Left cardiac atrium (tissue), 4 donors: Measurements from ENCODE around the gene MAP7. TPM values are rescaled to one million over a fixed set of nuclear protein-coding genes. Genes with fewer than 3 reads are reported as not detected.

ENCODE experiments used
- ATAC-seq, 2 donors: fragments of 200-7000 bp; cut with Tn5 transposase; one replicate each; pipeline ENCODE4 v1.9.1; 2020; ENCODE audit warnings: mild to moderate bottlenecking in 2 of 2, moderate library complexity in 2 of 2
- DNase-seq: peaks from one replicate; pipeline ENCODE4 v3.0.0-alpha.2; 2020
- intact Hi-C, 2 donors: fragments of 100-400 bp; cut with DNase I; formaldehyde crosslinking; loops; one replicate each; pipeline versions ENCODE4 v1.14.1 to v1.15.1; 2022 to 2023
- total RNA-seq, 2 donors: library from RNA; stranded (reverse); fragmentation: NEBNext Ultra II Directional; extraction: Animal tissue kit (Norgen Biotek cat#: 25700); gene quantifications; one replicate each; pipeline ENCODE4 v1.2.1, GENCODE V29; 2021
- donor health status: DM: no; HTN: yes; CAD: no.
- donor health status: DM: no; HTN: yes; CAD: no; lungs with severe emphysema.
- donor health status: DM: yes; HTN: yes; CAD: no.
- donor health status: Dilated cardiomyopathy.

MAP7 gene
- total RNA-seq, 2 donors from 2014 or later = 2.2 to 2.3 TPM

DNA sequence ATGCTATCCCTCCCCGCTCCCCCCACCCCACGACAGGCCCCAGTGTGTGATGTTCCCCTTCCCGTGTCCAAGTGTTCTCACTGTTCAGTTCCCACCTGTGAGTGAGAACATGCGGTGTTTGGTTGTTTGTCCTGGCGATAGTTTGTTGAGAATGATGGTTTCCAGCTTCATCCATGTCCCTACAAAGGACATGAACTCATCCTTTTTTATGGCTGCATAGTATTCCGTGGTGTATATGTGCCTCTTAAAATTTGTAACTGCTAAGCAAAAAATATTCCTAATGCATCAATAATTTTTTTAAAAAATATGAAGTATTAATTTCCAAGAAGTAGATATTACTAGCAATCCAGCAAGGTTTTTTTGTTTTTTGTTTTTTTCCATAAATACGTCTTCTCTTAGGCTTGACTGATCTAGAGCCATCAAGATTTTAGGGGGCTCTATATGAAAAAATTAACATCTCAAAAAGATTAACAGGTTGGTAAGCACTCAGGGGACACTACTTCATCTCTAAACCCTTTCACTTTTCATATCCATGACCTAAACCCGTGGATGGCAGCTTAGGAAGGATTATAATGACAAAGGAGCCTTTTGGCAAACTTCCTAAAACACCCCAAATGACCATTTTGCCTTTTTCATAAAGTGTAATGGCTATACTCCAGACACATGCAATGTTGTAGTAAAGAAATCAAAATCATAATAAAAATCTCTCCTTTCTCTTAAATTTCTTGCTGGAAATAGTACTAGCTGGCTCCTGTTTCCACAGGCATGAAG, 14.2 kb downstream of the MAP7 start:
- ATAC-seq = no peak
- intact Hi-C loops = no loop called here
- DNase-seq = no peak

- no peak for ATAC-seq
- intact Hi-C loops = no loop called here
- no peak for DNase-seq
Observed at GRCh38 chr6:136535017-136535765, 15.0 kb downstream of the MAP7 start.

DNA sequence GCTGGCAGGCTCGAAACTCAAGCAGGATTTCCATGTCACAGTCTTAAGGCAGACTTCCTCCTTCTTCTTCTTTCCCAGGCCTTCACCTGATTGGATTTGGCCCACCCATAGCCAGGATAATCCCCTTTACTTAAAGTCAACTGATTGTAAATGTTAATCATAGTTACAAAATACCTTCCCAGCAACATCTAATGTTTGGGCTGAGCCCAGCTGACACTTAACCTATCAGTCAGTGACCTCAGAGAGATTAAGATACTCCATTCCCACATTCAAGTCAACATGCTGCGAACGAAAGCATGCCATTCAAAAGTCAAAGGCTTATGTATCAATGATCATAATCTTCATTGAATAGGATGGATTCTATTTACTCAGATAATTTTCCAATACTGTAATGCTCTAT, 16.0 kb downstream of the MAP7 start:
- intact Hi-C loops = no loop called here
- DNase-seq = no peak
- ATAC-seq = no peak

GRCh38 chr6:136533487-136533886, 16.7 kb downstream of the MAP7 start:
- ATAC-seq = no peak
- no peak for DNase-seq
- intact Hi-C loops = no loop called here

GRCh38 chr6:136532030-136532429, 18.2 kb downstream of the MAP7 start:
- intact Hi-C loops = no loop called here
- DNase-seq (no peak), ATAC-seq (no peak)

DNA sequence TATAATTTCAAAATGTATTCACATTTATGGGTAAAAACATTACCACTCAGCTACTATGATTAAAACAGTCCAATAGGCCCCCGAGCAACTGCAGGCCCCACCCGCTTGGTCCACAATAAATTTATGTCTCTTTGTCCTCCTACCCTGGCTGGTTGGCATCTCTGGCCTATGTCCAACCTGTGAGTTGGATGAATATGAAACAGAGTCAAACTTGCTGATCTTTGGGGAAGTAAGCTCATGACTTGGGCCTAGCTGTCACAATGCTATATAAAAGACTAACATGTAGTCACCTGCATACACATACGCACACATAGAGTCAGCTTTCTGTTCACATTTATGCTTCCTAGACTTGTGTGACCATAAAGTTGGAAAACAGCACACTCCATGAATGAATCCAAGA, 20.5 kb downstream of the MAP7 start:
- intact Hi-C loops = no loop called here
- ATAC-seq = no peak
- DNase-seq = no peak

DNA sequence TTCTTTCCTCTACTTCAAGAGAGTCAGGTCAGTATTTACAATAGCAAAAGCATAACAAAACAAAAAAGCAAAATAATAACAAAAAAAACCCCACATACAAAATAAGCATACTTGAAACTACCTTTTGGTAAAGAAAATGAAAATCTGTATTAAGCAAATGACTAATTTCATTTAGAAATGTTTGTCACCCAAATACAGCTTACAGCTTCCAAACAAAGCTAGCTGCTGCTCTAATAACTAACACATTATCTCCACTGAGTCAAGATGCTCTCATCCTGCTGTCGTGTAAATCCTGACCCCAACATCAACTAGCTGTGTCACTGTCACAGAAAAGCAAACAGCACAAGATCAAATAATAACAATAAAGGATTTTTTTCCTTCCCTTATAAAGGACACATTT, 21.7 kb downstream of the MAP7 start:
- DNase-seq (no peak), ATAC-seq (no peak)

GRCh38 chr6:136527831-136528230, 22.4 kb downstream of the MAP7 start:
- no peak for ATAC-seq
- intact Hi-C loops = no loop called here
- no peak for DNase-seq

More for the DNA sequence above, 21.7 kb downstream of the MAP7 start:
- intact Hi-C loops = no loop called here

DNA sequence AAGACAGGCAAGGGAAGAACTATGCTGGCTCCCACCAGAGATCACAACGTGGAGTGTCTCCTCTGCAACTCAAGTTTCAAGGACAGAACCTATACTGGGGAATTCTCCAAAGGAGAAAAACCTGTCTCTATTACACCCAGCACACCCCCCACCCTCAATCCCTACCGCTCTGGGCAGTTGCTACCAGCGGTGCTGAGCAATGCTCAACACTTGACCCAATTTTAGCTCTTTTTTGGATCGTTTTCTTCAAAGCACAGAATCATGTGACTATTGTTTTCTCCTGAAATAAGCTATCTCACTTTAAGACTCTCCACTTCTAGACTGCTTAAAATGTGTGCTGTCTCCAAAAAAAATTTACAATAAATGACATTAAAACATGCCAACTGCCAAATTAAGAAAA, 23.3 kb downstream of the MAP7 start:
- DNase-seq (no peak), ATAC-seq (peak in 1 of 2 donors; percentile 38)
- intact Hi-C loops = no loop called here

DNA sequence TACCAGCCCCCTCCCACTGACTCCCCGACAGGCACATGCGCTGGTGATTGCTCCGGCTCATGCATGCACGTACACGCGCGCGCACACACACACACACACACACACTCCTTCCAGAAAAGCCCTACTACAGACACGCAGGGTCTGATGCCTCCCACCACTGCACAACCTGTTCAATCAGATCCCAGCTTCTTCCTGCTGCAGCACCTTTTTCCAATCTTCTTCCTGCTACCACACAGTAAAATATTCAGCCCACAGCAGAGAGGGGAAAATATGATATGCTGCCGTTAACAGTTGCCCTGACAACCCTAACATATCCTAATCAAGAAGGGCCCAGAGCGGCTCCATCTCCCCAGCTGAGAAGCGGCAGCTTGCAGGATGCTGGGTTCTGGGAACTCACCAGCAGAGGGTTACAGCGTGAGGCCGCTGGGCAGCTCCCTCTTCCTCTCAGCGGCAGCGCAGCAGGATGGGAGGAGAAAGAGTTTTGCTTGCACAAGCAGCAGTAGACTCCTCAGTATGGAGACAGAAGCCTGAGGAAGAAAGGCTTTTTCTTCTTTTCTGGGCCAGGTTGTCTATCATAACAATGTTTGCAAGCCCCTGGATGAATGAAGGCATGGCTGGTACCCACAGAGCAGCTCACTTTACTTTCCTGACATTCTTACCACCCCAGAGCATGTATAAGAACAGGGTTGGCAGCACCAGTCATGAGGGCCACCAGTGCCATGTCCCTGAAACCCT, 23.9 kb downstream of the MAP7 start:
- peak; percentile 63 for DNase-seq
- intact Hi-C loops = no loop called here
- ATAC-seq = peak; percentile 89 to 96

- DNase-seq (no peak), ATAC-seq (no peak)
- intact Hi-C loops = no loop called here
Observed at GRCh38 chr6:136525586-136526195, 24.5 kb downstream of the MAP7 start.

DNA sequence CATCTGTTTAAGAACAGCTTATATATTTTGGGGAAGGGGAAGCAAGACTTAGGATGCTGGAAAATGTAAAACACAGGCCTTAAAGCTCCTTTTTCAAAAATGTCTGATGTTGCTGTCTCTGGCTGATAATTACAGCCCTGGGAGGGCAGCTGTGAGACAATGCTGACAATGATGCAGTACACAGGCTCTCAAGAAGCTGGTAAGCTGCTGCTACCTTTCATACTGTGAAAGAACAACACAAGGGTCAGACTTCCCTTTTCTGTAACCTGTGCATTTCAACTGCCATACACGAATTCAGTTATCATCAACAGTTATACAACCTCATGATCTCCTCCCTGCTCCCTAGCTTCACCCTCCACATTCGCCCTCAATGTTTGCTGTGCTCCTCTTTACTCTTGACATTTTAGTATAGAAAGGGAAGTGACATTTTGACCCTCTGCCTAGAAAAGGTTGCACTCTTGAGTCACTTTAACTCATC, 25.2 kb downstream of the MAP7 start:
- DNase-seq = no peak
- intact Hi-C loops = no loop called here
- ATAC-seq = no peak

DNA sequence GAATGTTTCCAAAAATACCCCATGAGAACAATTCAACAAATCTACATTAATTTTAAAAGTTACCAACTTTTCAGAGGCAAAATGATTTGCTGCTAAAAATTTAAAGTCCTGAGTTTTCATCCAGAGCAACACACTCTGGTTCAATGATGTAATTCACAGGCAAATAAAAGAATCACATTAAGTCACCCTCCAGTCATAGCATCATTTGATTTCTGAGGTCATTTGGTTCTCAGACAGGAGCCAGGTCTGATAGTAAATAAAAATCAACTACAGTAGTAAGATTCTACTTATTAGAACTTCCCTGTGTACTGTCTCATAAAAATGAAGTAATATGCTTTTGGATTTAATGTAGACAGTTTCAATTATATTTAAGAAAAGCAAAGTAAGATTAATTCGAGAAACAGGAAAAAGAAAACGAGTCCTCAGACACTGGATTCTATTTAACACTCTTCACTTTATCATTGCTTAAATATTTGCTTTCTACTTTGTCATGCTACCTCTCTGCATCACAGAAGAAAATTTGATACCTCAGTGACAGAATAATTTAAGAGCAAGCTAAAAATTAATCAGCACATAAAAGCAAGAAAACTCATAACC, 25.8 kb downstream of the MAP7 start:
- ATAC-seq (no peak), DNase-seq (no peak)
- intact Hi-C loops = no loop called here

DNA sequence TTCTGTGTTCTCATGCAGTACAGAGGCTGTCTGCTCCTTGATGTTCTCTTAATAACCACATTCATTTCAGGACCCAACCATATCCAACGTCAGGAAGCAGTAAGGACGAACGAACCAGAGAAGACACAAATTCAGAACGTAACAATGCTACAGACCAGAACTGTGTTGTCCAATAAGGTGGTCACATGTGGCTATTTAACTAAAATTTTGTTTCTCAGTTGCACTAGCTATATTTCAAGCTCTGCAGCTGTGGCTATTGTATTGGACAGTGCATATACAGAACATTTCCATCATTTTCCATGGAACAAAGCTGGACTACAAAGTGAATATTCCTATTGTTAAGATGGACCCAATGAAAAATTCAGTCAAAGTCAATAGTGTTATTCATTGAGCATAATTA, 27.0 kb downstream of the MAP7 start:
- DNase-seq (no peak), ATAC-seq (no peak)
- intact Hi-C loops = no loop called here

DNA sequence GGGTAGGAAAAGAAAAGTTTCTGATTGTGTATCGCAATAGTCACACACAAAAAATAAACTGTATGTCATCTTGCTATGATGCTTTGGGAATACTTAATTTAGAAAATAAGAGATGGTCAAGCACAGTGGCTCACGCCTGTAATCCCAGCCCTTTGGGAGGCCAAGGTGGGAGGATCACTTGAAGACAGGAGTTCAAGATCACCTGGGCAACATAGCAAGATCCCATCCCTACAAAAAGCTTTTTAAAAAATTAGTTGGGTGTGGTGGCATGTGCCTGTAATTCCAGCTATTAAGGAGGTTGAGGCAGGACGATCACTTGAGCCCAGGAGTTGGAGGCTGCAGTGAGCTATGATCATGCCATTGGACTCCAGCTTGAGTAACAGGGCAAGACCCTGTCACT, 27.6 kb downstream of the MAP7 start:
- DNase-seq (no peak), ATAC-seq (no peak)
- intact Hi-C loops = no loop called here

DNA sequence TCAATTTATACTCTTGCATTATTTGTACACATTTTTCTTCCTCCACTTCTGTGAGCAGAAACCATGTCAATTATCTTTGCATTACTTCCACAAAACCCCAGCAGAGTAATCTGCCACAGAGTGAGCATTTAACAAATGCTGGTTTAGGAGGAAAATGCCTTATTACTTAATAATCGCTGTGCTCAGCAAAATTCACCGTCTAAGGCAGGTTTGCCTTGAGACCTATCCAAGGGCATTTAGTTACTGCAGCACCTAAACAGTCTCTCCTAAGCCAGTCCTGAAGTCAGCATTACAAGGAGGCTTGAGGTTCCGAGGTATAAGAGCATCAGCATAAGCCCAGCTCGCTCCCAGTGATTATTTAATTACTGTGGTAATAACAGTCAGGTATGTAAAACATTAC, 28.3 kb downstream of the MAP7 start:
- no peak for ATAC-seq
- DNase-seq = no peak
- intact Hi-C loops = no loop called here

GRCh38 chr6:136521427-136521826, 28.8 kb downstream of the MAP7 start:
- intact Hi-C loops = no loop called here
- no peak for ATAC-seq
- DNase-seq = no peak

- DNase-seq = no peak
- ATAC-seq = no peak
- intact Hi-C loops = no loop called here
Observed at GRCh38 chr6:136520517-136520916, 29.7 kb downstream of the MAP7 start.

- intact Hi-C loops = no loop called here
- DNase-seq (no peak), ATAC-seq (no peak)
Observed at GRCh38 chr6:136517582-136517981, 32.6 kb downstream of the MAP7 start.
